Kidney glomerular epithelial cell (primary cell): Measurements from ENCODE around the gene TUBGCP2.
"Not testable (repeated sequence)": the region's sequence is repeated elsewhere in the genome, so short reads cannot be mapped to it uniquely, and the experiment has no call there.

Source experiments
- DNase-seq: peaks from one replicate; lab custom pipeline; 2025; lab: John Stamatoyannopoulos, UW

Gene TUBGCP2

GRCh38 chr10:133266056-133266795 lies 42.4 kb downstream of the TUBGCP2 start:
- DNase-seq = no peak

GRCh38 chr10:133265052-133265451 lies 43.6 kb downstream of the TUBGCP2 start:
- not testable (repeated sequence) for DNase-seq

- no peak for DNase-seq
Measured at GRCh38 chr10:133264461-133264860, 44.2 kb downstream of the TUBGCP2 start.

GRCh38 chr10:133263674-133264073 lies 45.0 kb downstream of the TUBGCP2 start:
- DNase-seq = no peak

- no peak for DNase-seq
Measured at GRCh38 chr10:133262696-133263095, 46.0 kb downstream of the TUBGCP2 start.

- DNase-seq = peak; percentile 24
Measured at GRCh38 chr10:133261726-133262325, 46.8 kb downstream of the TUBGCP2 start.

- no peak for DNase-seq
Measured at GRCh38 chr10:133260895-133261725, 47.6 kb downstream of the TUBGCP2 start.

- no peak for DNase-seq
Measured at GRCh38 chr10:133259602-133259989, 49.1 kb downstream of the TUBGCP2 start.

- peak; percentile 83 for DNase-seq
Measured at GRCh38 chr10:133258818-133259601, 49.7 kb downstream of the TUBGCP2 start.

GRCh38 chr10:133258066-133258817 lies 50.4 kb downstream of the TUBGCP2 start:
- no peak for DNase-seq

GRCh38 chr10:133257489-133258065 lies 51.1 kb downstream of the TUBGCP2 start:
- peak; percentile 44 for DNase-seq

- no peak for DNase-seq
Measured at GRCh38 chr10:133255323-133255722, 53.3 kb downstream of the TUBGCP2 start.

GRCh38 chr10:133254421-133255120 lies 54.1 kb downstream of the TUBGCP2 start:
- DNase-seq = no peak

- DNase-seq = no peak
Measured at GRCh38 chr10:133253361-133253955, 55.2 kb downstream of the TUBGCP2 start.

GRCh38 chr10:133252223-133252552 lies 56.5 kb downstream of the TUBGCP2 start:
- DNase-seq = no peak

- no peak for DNase-seq
Measured at GRCh38 chr10:133251388-133252222, 57.1 kb downstream of the TUBGCP2 start.

- no peak for DNase-seq
Measured at GRCh38 chr10:133249975-133250754, 58.5 kb downstream of the TUBGCP2 start.

GRCh38 chr10:133249094-133249780 lies 59.4 kb downstream of the TUBGCP2 start:
- DNase-seq = no peak
